ENCODE results near the gene FEN1.

- TF ChIP-seq CTCF (IDR thresholded peaks at IDR 0.05; ENCODE audit: low read depth, low read length) (no peak), POLR2A (IDR thresholded peaks at IDR 0.05; ENCODE audit: extremely low read depth, insufficient read length) (no peak), MYC (IDR thresholded peaks at IDR 0.05; ENCODE audit: low read depth, low read length) (no peak), MAX (IDR thresholded peaks at IDR 0.05; ENCODE audit: low read depth, low read length) (no peak)
Measured at GRCh38 chr11:61773356-61773755, 19.4 kb upstream of the FEN1 start.

Measured in NB4 (cell line).